ENCODE data around the gene ABITRAM.
"Not testable (repeated sequence)": the region's sequence is repeated elsewhere in the genome, so short reads cannot be mapped to it uniquely, and the experiment has no call there.

DNA sequence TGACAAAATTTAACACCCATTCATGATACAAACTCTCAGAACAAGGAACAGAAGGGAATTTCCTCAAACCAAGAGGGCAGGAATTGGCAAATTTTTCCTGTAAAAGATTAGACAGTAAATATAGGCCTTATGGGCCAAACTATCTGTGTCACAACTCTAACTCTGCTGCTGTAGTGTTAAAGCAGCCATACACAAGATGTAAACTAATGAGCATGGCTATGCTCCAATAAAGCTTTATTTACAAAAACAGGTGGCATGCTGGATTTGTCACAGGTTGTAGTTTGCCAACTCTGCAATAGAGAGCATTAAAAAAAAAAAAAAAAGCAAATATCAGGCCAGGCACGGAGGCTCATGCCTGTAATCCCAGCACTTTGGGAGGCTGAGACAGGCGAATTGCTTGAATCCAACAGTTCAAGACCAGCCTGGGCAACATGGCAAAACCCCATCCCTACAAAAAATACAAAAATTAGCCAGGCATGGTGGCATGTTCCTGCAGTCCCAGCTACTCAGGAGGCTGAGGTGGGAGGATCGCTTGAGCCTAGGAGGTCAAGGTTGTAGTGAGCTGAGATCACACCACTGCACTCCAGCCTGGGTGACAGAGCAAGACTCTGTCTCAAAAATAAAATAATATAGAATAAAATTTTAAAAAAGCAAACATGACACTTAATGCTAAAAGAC is 47.5 kb upstream of the ABITRAM start:
- TF ChIP-seq, protein P1, sequence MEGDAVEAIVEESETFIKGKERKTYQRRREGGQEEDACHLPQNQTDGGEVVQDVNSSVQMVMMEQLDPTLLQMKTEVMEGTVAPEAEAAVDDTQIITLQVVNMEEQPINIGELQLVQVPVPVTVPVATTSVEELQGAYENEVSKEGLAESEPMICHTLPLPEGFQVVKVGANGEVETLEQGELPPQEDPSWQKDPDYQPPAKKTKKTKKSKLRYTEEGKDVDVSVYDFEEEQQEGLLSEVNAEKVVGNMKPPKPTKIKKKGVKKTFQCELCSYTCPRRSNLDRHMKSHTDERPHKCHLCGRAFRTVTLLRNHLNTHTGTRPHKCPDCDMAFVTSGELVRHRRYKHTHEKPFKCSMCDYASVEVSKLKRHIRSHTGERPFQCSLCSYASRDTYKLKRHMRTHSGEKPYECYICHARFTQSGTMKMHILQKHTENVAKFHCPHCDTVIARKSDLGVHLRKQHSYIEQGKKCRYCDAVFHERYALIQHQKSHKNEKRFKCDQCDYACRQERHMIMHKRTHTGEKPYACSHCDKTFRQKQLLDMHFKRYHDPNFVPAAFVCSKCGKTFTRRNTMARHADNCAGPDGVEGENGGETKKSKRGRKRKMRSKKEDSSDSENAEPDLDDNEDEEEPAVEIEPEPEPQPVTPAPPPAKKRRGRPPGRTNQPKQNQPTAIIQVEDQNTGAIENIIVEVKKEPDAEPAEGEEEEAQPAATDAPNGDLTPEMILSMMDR (conservative IDR thresholded peaks at IDR 0.05): not testable (repeated sequence)
- not testable (repeated sequence) for TF ChIP-seq EZH2 (IDR thresholded peaks at IDR 0.05; ENCODE audit: low read depth)

Data from PC-9 (cell line).